GM19463 (cell line): Measurements from ENCODE around the gene ZFAND6.
"Not testable (repeated sequence)": the region's sequence is repeated elsewhere in the genome, so short reads cannot be mapped to it uniquely, and the experiment has no call there.

Experiments used
- ATAC-seq: cut with Tn5 transposase; IDR thresholded peaks from one replicate; pipeline ENCODE4 v1.9.1; 2021; ENCODE audit warnings: mild to moderate bottlenecking, moderate library complexity; ENCODE audit not compliant: unreplicated experiment

Gene ZFAND6

GRCh38 chr15:80095511-80095910 lies 36.0 kb downstream of the ZFAND6 start:
- ATAC-seq = no peak

- ATAC-seq = no peak
These were observed 36.5 kb downstream of the ZFAND6 start for GRCh38 chr15:80095969-80096368.

DNA sequence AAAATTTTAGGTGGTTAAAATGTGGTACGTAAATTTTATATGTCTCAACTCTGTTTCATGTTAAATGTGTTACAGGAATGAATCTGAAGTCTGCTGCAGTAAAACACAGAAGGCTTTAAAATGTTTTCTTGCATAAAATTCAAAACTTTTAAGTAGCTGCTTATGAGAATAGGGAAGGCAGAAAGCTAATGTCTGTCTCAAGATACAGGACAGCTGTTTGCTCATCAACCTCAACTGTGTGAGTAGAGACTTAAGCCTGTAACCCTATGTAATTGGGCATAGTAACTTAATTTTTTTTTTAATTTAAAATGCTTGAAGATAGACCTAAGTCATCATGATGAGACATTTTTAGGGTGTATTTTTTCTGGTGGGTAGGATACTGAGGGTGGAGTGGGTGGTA lies 38.9 kb downstream of the ZFAND6 start:
- no peak for ATAC-seq

GRCh38 chr15:80099241-80099640 lies 39.8 kb downstream of the ZFAND6 start:
- ATAC-seq = peak; percentile 33

GRCh38 chr15:80099662-80100061 lies 40.2 kb downstream of the ZFAND6 start:
- peak; percentile 77 for ATAC-seq

DNA sequence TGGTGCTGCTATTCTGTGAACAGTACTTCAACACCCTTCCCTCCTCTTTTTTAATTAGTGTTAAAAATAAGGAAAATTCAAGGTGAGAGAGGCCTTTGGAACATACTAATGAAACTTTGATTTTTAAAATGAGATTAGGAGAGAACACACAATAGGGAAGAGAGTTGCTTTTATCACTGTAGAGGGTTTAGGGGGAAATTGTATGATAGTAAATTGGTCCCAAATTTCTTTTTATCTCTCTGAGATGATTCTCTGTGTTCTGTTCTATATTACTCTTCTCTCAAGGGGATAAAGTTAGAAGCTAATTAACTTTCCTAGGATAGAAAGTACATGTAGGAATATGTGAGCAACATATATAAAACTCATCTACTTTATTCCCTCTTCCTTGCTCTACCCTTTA lies 40.8 kb downstream of the ZFAND6 start:
- no peak for ATAC-seq

DNA sequence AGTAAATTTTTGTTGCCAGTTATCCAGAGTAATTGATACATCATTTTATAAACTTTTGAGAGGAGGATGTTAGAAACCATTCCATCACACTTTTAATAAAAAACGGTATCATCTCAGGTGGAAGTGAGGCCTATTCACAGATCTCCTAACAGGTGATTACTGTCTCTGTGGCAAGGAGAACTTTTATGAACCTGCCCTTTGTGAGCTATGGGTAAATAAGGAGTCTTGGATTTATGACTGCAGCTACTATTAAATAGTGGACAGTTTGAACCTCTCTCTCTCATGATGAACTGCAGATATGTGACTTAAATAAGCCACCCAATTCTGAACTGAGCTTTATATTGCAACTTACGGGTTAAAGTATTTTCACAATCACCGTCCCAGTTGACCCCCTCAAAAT lies 45.7 kb downstream of the ZFAND6 start:
- ATAC-seq = no peak

GRCh38 chr15:80105595-80105994 lies 46.1 kb downstream of the ZFAND6 start:
- no peak for ATAC-seq

GRCh38 chr15:80106051-80106450 lies 46.6 kb downstream of the ZFAND6 start:
- ATAC-seq = no peak

- no peak for ATAC-seq
These were observed 47.7 kb downstream of the ZFAND6 start for GRCh38 chr15:80107204-80107603.

DNA sequence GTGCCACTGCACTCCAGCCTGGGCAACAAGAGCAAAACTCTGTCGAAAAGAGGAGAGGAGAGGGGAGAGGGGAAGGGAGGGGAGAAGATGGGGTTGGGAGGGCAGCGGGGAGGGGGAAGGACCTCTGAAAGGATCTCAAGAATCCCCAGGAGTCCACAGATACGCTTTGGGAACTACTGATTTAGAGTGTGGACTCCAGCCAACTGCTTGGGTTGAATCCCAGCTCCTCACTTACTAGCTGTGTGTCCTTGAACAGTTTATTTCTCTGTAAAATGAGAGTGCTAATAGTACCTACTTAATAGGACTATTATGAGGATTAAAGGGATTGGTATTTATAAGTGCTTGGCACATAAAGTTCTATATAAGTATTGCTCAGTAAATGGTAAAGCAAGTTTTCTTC lies 48.3 kb downstream of the ZFAND6 start:
- ATAC-seq = no peak

GRCh38 chr15:80109388-80109787 lies 49.9 kb downstream of the ZFAND6 start:
- ATAC-seq = no peak

DNA sequence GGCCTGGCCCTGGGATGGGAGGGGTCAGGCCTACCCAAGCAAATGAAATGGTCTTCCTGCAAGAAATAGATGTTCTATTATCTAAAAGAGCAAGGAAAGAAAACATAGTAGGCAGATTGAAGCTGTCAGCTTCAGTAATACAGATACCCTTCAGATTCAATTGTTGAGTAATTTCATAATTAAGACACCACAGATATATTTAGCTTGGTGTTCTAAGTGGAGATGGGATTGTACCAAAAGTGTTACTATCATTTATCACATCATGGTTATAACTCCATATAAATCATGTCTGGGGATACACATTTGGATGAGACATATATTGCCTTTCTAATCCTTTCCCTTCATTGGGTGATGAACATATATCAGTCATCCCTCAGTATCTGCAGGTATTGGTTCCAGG lies 51.4 kb downstream of the ZFAND6 start:
- ATAC-seq = no peak

- ATAC-seq = no peak
These were observed 54.6 kb downstream of the ZFAND6 start for GRCh38 chr15:80114114-80114513.

DNA sequence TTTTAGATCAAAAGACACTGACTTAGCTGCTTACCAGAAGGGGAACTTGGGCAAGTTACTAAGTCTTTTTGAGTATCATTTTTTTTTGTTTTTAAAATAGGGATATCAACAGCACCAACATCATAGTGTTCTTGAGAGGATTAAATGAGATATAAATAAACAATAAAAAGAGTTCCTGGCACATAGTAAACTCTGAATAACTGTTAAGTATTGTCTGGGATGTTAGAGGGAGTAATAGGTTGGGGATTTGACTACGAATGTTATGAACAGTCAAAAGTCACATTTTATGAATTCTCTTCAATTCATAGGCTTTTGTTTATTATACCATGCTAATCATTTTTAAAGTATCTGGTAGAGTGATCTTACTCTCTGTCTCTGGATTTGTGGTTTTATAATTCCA lies 55.5 kb downstream of the ZFAND6 start:
- ATAC-seq = no peak

- ATAC-seq = no peak
These were observed 59.5 kb downstream of the ZFAND6 start for GRCh38 chr15:80118956-80119355.

- ATAC-seq = no peak
These were observed 61.2 kb downstream of the ZFAND6 start for GRCh38 chr15:80120636-80121035.

DNA sequence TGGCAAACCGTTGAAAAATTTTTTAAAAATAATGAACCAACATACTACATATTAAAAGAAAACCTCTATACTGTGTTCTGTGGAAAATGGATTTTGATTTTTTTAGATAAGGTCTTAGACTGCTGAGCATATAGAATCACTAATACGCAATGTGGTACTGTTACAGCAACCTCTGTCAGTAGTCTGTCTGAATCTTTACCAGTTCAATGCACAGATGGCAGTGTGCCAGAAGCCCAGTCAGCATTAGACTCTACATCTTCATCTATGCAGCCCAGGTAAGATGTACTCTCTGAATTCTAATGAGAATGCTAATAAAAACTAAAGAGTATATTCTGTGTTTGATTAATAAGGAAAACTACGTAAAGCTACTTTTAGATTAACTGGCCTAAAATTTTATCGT lies 62.1 kb downstream of the ZFAND6 start:
- ATAC-seq = no peak

GRCh38 chr15:80123034-80123433 lies 63.6 kb downstream of the ZFAND6 start:
- ATAC-seq = no peak

GRCh38 chr15:80127253-80127652 lies 67.8 kb downstream of the ZFAND6 start:
- not testable (repeated sequence) for ATAC-seq

DNA sequence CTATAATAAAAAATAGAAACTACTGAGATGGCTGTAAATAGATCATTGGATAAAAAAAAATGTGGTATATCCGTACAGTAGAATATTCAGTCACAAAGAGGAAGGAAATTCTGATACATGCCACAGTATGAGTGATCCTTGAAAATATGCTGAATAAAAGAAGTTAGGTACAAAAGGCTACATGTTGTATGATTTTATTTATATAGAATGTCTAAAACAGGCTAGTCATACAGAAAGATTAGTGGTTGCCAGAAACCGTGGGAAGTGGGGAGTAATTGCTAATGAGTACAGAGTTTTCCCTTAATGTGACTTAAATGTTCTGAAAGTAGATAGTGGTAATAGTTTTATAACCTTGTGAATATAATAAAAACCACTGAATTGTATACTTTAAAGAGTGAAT lies 68.4 kb downstream of the ZFAND6 start:
- ATAC-seq = no peak

- no peak for ATAC-seq
These were observed 72.9 kb downstream of the ZFAND6 start for GRCh38 chr15:80132382-80132781.

DNA sequence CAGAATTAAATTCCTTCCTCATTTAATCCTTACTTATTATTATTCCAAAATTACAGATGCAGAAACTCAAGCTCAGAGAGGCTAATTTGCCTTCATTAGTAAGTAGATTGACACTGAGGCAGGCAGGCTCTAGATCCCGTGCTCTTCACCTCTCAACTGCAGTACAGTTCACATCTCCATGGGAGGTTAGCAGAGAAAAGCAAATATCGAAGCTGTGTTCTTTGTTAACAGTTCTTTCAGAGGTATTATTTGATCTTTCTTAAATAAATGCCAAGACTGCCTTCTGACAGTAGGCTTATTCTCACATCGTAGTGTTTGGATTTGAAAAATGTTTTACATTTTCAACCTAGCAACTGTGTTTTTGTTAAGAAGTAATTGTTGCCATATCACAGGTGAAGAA lies 77.4 kb downstream of the ZFAND6 start:
- ATAC-seq = no peak

- ATAC-seq = no peak
These were observed 79.5 kb downstream of the ZFAND6 start for GRCh38 chr15:80138961-80139360.
